ENCODE data around the gene SLC4A1AP. TPM values are rescaled to one million over a fixed set of nuclear protein-coding genes. Genes with fewer than 3 reads are reported as not detected.

SLC4A1AP gene
- total RNA-seq, 1 donor from 2014 or later: 30.3 TPM

GRCh38 chr2:27701676-27702075, 38.0 kb downstream of the SLC4A1AP start:
- DNase-seq (ENCODE audit: low read depth, low spot score): no peak

GRCh38 chr2:27702302-27702701, 38.6 kb downstream of the SLC4A1AP start:
- DNase-seq (ENCODE audit: low read depth, low spot score): no peak

GRCh38 chr2:27703638-27704341, 40.1 kb downstream of the SLC4A1AP start:
- DNase-seq (ENCODE audit: low read depth, low spot score): peak; percentile 55

- DNase-seq (ENCODE audit: low read depth, low spot score): no peak
Observed at GRCh38 chr2:27704342-27704876, 40.7 kb downstream of the SLC4A1AP start.

- DNase-seq (ENCODE audit: low read depth, low spot score): peak; percentile 88
Observed at GRCh38 chr2:27705851-27706622, 42.3 kb downstream of the SLC4A1AP start.

- DNase-seq (ENCODE audit: low read depth, low spot score): no peak
Observed at GRCh38 chr2:27707462-27708256, 44.0 kb downstream of the SLC4A1AP start.

GRCh38 chr2:27708257-27708654, 44.6 kb downstream of the SLC4A1AP start:
- no peak for DNase-seq (ENCODE audit: low read depth, low spot score)

GRCh38 chr2:27708666-27709065, 45.0 kb downstream of the SLC4A1AP start:
- DNase-seq (ENCODE audit: low read depth, low spot score): no peak

GRCh38 chr2:27709326-27709725, 45.6 kb downstream of the SLC4A1AP start:
- no peak for DNase-seq (ENCODE audit: low read depth, low spot score)

GRCh38 chr2:27709960-27710575, 46.4 kb downstream of the SLC4A1AP start:
- no peak for DNase-seq (ENCODE audit: low read depth, low spot score)

GRCh38 chr2:27710640-27711430, 47.1 kb downstream of the SLC4A1AP start:
- DNase-seq (ENCODE audit: low read depth, low spot score): no peak

- DNase-seq (ENCODE audit: low read depth, low spot score): no peak
Observed at GRCh38 chr2:27711804-27712203, 48.1 kb downstream of the SLC4A1AP start.

- no peak for DNase-seq (ENCODE audit: low read depth, low spot score)
Observed at GRCh38 chr2:27712522-27712921, 48.8 kb downstream of the SLC4A1AP start.

- DNase-seq (ENCODE audit: low read depth, low spot score): no peak
Observed at GRCh38 chr2:27713201-27713600, 49.5 kb downstream of the SLC4A1AP start.

GRCh38 chr2:27714053-27714452, 50.4 kb downstream of the SLC4A1AP start:
- DNase-seq (ENCODE audit: low read depth, low spot score): no peak

- no peak for DNase-seq (ENCODE audit: low read depth, low spot score)
Observed at GRCh38 chr2:27714851-27715291, 51.2 kb downstream of the SLC4A1AP start.

- no peak for DNase-seq (ENCODE audit: low read depth, low spot score)
Observed at GRCh38 chr2:27715318-27716210, 51.9 kb downstream of the SLC4A1AP start.

- no peak for DNase-seq (ENCODE audit: low read depth, low spot score)
Observed at GRCh38 chr2:27716301-27717069, 52.8 kb downstream of the SLC4A1AP start.

Measured in pulmonary artery endothelial cell (primary cell).